Right renal cortex interstitium (tissue), 3 donors: ENCODE results near the gene KCNN1. TPM values are rescaled to one million over a fixed set of nuclear protein-coding genes. Genes with fewer than 3 reads are reported as not detected.
A peak's percentile ranks its signal among the peaks of the same experiment; 100 is the strongest.

ENCODE experiments used
- DNase-seq, 3 donors: peaks; one replicate each; pipeline ENCODE4 v3.0.0-alpha.2; 2013; ENCODE audit warnings: low read depth in 3 of 3, low spot score in 2 of 3
- polyA plus RNA-seq, 3 donors: library from polyadenylated mRNA; unstranded; fragments of 120-200 nt; gene quantifications; one replicate each; pipeline ENCODE4 v1.2.1, GENCODE V29; 2013; ENCODE audit not compliant: insufficient read length in 3 of 3

The KCNN1 gene
- polyA plus RNA-seq, 3 donors = 3.9 to 6.2 (median 4.2) TPM

GRCh38 chr19:17946965-17947784 lies 19.7 kb upstream of the KCNN1 start:
- no peak for DNase-seq

- DNase-seq = peak in 2 of 3 donors; percentile 89 to 91
Observed at GRCh38 chr19:17947815-17948513, 18.9 kb upstream of the KCNN1 start.

- no peak for DNase-seq
Observed at GRCh38 chr19:17948514-17948900, 18.4 kb upstream of the KCNN1 start.

GRCh38 chr19:17948931-17949930 lies 17.7 kb upstream of the KCNN1 start:
- no peak for DNase-seq

GRCh38 chr19:17949956-17950309 lies 17.0 kb upstream of the KCNN1 start:
- no peak for DNase-seq

GRCh38 chr19:17950310-17951156 lies 16.4 kb upstream of the KCNN1 start:
- DNase-seq = no peak

- no peak for DNase-seq
Observed at GRCh38 chr19:17951157-17951989, 15.5 kb upstream of the KCNN1 start.

- DNase-seq = no peak
Observed at GRCh38 chr19:17951990-17952976, 14.6 kb upstream of the KCNN1 start.

GRCh38 chr19:17953316-17953801 lies 13.5 kb upstream of the KCNN1 start:
- no peak for DNase-seq

- no peak for DNase-seq
Observed at GRCh38 chr19:17953869-17954268, 13.0 kb upstream of the KCNN1 start.

GRCh38 chr19:17954401-17954800 lies 12.5 kb upstream of the KCNN1 start:
- DNase-seq = no peak

- no peak for DNase-seq
Observed at GRCh38 chr19:17957149-17957849, 9.6 kb upstream of the KCNN1 start.

GRCh38 chr19:17957885-17958284 lies 9.0 kb upstream of the KCNN1 start:
- DNase-seq = no peak

GRCh38 chr19:17963936-17964691 lies 2.8 kb upstream of the KCNN1 start:
- no peak for DNase-seq

GRCh38 chr19:17965370-17966128 lies 1.4 kb upstream of the KCNN1 start:
- DNase-seq = no peak

- no peak for DNase-seq
Observed at GRCh38 chr19:17966129-17966483, 801 bp upstream of the KCNN1 start.
